Cortex of kidney (tissue), 1 donor: Measurements from ENCODE around the gene ZNF547.

Experiments
- DNase-seq: peaks from one replicate; lab custom pipeline; 2025; lab: John Stamatoyannopoulos, UW

The ZNF547 gene

GRCh38 chr19:57362997-57363687 lies at the start of gene ZNF547, which contains the start of gene TRAPPC2B:
ZNF547 (plus strand) TSS chr19:57363551; CDS start chr19:57368556, 5,005 bp downstream.
TRAPPC2B (plus strand) TSS chr19:57363551; CDS start chr19:57364834, 1,283 bp downstream.
- DNase-seq: peak; percentile 94

GRCh38 chr19:57314146-57314545 lies 49.2 kb upstream of the ZNF547 start:
- no peak for DNase-seq

- DNase-seq: no peak
These were observed 45.8 kb upstream of the ZNF547 start for GRCh38 chr19:57317503-57317902.

- DNase-seq: no peak
These were observed 43.5 kb upstream of the ZNF547 start for GRCh38 chr19:57319869-57320179.

GRCh38 chr19:57320180-57321084 lies 42.9 kb upstream of the ZNF547 start, which contains the start of gene ZNF543:
ZNF543 (plus strand) TSS chr19:57320472; CDS start chr19:57320854, 382 bp downstream.
- DNase-seq: peak; percentile 47

- DNase-seq: no peak
These were observed 42.2 kb upstream of the ZNF547 start for GRCh38 chr19:57321116-57321515.

- DNase-seq: no peak
These were observed 41.6 kb upstream of the ZNF547 start for GRCh38 chr19:57321751-57322150.

GRCh38 chr19:57324992-57325391 lies 38.4 kb upstream of the ZNF547 start:
- DNase-seq: no peak

- DNase-seq: no peak
These were observed 35.4 kb upstream of the ZNF547 start for GRCh38 chr19:57327993-57328392.

- DNase-seq: no peak
These were observed 29.2 kb upstream of the ZNF547 start for GRCh38 chr19:57334191-57334590.

- DNase-seq: no peak
These were observed 24.5 kb upstream of the ZNF547 start for GRCh38 chr19:57338877-57339276.

GRCh38 chr19:57342582-57342981 lies 20.8 kb upstream of the ZNF547 start:
- DNase-seq: no peak

- DNase-seq: no peak
These were observed 15.2 kb upstream of the ZNF547 start for GRCh38 chr19:57348136-57348535.

GRCh38 chr19:57350877-57351805 lies 12.2 kb upstream of the ZNF547 start, which contains the start of gene ZNF304:
ZNF304 (plus strand) TSS chr19:57351271; CDS start chr19:57351665, 394 bp downstream.
- no peak for DNase-seq

- DNase-seq: no peak
These were observed 11.5 kb upstream of the ZNF547 start for GRCh38 chr19:57351867-57352266.

- no peak for DNase-seq
These were observed 7.4 kb upstream of the ZNF547 start for GRCh38 chr19:57355916-57356315.

- DNase-seq: no peak
These were observed 5.9 kb upstream of the ZNF547 start for GRCh38 chr19:57357406-57357805.

- DNase-seq: no peak
These were observed 4.1 kb upstream of the ZNF547 start for GRCh38 chr19:57359300-57359699.

GRCh38 chr19:57362419-57362818 lies 932 bp upstream of the ZNF547 start:
- no peak for DNase-seq

- DNase-seq: no peak
These were observed 384 bp downstream of the ZNF547 start for GRCh38 chr19:57363688-57364181.

GRCh38 chr19:57366776-57367175 lies 3.4 kb downstream of the ZNF547 start:
- no peak for DNase-seq

- no peak for DNase-seq
These were observed 10.8 kb downstream of the ZNF547 start for GRCh38 chr19:57374179-57374578.
